GM18951 (cell line): Measurements from ENCODE around the gene KCTD2.
A peak's percentile ranks its signal among the peaks of the same experiment; 100 is the strongest.
"Not testable (repeated sequence)": the region's sequence is repeated elsewhere in the genome, so short reads cannot be mapped to it uniquely, and the experiment has no call there.

Source experiments
- POLR2A ChIP-seq: IDR thresholded peaks from 4 replicates; pipeline ENCODE4 v1.6.1; 2011; ENCODE audit warnings: mild to moderate bottlenecking; ENCODE audit not compliant: insufficient read length, insufficient read depth; ENCODE audit errors: extremely low read depth
- in situ Hi-C: fragments of 300-500 bp; cut with MboI; formaldehyde crosslinking; loops from one replicate; pipeline ENCODE4 v1.12.0; 2022; ENCODE audit warnings: low sequenced_read_pairs, mixed read lengths, inconsistent platforms; ENCODE audit not compliant: unreplicated experiment

KCTD2 gene

DNA sequence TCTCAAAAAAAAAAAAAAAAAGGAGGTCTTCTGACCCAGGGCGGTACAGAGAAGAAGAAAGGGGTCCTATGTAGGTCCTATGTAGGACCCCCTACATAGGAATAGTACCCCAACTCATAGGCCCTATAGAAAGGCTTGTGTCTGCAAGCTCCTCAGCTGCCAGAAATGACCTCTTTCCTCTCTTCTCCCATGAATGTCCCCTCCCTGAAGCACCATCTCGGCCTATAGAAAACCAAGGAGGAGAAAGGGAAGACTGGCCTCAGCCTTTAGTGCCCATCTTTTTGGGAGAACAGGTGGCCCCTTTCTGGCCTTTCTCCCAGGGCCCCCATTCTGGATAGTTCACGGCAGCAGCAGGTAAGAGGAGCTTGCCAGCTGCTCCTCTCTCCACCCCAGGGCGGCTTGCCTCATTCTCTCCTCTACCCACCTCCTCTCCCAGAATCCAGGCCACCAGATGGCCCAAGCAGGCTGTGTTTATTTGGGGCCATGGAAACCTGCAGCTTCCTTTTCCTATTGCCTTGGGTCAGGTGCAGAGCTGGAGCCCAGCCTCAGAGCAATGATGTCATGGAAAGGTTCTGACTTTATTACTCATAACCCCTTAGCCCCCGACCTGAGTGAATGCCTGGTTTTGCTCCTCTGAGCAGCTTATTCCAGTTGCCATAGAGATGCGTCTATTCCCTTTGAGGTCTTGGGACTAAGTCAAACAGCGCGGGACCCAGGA is 36.2 kb upstream of the KCTD2 start:
- in situ Hi-C loops, result no loop called here
- TF ChIP-seq POLR2A, result no peak

DNA sequence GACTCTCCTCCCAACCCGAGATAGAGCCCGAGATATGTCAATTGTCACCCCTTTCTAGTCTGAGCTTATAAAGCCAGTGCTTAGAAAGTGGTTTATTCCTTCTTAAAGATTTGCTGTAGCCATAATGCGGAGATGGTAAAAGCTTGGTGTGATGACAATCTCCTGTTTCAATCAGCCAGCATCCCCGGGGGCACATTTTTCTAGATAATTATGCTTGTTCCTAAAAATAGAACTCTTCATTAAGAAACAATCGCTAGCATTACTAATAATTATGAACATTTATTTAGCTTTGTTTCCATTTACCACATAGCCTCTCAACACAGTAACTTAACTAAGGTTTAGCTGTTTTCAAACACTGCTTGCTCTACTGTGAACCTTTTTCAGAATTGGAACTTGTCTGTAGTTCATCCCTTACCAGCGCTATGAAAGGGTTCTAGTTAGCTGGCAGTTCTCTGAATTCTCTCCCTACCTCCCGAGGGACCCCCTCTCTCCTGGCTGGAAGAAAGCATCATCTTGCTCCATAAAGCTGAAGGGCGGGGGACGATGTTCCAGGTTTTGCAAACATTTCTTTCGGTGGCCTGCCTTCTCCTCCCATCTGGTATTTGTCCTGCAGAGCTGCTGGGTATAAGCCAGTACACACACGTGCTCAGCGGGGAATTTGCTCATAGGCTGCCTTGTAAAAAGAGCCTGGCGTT is 35.5 kb upstream of the KCTD2 start:
- TF ChIP-seq POLR2A, result no peak
- in situ Hi-C loops, result no loop called here

DNA sequence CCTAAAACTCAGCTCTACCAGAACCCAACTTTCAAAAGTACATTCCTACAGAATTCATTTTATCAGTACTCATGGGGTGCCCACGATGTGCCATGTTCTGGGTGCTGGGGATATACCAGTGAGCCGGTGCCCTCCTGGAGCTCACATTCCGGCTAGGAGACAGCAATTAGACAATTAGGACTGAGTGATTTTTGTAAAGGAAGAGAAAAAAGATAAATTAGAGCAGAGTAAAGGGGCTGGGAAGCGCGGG is 35.0 kb upstream of the KCTD2 start:
- in situ Hi-C loops, result no loop called here
- TF ChIP-seq POLR2A, result no peak

DNA sequence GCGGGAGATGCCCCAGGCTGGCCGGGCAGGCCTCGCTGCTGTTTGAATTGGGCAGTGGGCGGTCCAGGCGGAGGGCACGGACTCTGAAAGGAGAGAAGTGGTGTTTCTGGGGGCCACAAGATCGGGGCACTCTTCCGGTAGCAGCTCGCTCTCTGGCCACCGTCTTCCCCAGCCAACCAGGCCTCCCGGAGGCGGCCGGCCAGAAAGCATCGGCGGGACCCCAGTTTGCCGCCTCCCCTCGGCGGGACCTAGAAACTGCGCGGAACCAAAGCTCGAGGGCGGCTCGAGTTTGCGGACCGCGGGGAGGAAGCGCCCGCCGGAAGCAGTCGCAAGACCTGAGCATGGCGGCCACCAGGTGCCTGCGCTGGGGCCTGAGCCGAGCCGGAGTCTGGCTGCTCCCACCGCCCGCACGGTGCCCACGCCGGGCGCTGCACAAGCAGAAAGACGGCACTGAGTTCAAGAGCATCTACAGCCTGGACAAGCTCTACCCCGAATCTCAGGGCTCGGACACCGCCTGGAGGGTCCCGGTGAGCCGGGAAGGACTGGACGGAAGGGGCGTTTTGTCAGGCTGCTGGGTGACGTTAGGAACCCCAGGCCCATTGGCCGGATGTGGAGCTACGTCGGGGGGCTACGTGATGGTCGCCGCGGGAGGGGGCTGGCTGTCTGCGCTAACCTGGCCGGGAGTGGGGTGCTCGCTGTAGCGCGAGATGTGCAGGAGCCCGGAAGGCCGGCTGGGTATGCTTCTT is 34.5 kb upstream of the KCTD2 start, which contains the start of gene MRPL58:
MRPL58 (plus strand) TSS at position 325 of the 746 bp plus-strand sequence; CDS start at position 342, 17 bp downstream.
- peak; percentile 87 for TF ChIP-seq POLR2A
- in situ Hi-C loops, result no loop called here

DNA sequence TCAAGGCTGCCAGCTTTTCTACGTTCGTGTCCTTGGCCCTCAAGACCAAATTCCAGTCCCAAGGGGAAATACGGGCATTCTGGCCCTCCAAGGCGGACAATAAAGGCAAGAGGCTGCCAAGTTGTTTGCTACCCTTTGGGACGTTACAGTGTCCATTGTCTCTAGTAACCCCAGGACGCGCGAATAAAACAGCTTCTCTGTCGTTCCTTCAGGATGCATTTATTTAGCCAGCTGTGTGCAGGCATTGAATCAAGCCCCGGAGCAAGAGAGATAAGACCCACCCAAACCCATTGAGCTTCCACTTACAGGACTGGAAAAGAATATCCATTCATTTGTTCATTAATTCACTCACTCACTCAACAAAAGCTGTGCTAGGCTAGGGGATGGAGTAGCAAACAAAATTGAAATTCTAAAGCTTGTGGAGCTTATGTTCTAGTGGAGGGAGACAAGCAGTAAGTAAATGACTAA is 33.9 kb upstream of the KCTD2 start:
- no peak for TF ChIP-seq POLR2A
- in situ Hi-C loops, result no loop called here

DNA sequence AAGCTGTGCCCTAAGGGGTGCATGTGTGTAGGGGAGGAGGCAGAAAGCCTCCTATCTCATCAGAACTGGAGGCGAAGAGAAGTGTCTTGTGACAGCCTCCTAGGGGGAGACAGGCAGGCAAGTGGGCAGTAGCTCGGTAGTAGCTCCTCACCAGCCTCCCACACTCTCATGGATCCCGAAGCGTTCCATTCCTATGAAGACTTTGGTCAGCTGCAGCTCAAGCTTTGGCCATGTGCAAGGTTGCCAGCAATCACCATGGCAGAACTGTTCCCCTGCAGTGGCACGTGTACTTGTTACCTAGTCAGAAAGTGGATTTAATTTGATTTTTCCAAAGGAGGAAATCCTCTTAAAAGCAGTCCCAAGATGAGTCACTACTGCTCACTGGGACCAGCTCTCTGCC is 27.9 kb upstream of the KCTD2 start:
- in situ Hi-C loops, result no loop called here
- TF ChIP-seq POLR2A, result no peak

DNA sequence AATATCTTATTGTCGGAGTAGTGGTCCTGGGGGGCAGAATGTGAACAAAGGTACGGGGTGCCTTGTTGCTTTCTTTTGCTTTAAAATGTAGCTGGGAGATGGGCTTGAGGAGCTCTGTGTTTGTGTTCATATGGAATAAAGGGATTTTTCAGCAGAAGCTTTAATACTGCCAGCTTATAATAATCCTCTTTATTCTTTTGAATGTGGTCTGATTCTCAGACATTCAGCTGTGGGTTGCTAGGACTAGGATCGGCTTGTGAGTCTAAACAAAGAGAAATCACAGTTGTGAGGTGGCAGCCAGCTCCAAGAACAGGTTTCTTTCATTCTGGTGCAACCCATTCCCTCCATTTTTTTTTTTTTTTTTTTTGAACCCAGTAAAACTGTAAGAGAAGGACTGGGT is 27.3 kb upstream of the KCTD2 start:
- no peak for TF ChIP-seq POLR2A
- in situ Hi-C loops, result no loop called here

DNA sequence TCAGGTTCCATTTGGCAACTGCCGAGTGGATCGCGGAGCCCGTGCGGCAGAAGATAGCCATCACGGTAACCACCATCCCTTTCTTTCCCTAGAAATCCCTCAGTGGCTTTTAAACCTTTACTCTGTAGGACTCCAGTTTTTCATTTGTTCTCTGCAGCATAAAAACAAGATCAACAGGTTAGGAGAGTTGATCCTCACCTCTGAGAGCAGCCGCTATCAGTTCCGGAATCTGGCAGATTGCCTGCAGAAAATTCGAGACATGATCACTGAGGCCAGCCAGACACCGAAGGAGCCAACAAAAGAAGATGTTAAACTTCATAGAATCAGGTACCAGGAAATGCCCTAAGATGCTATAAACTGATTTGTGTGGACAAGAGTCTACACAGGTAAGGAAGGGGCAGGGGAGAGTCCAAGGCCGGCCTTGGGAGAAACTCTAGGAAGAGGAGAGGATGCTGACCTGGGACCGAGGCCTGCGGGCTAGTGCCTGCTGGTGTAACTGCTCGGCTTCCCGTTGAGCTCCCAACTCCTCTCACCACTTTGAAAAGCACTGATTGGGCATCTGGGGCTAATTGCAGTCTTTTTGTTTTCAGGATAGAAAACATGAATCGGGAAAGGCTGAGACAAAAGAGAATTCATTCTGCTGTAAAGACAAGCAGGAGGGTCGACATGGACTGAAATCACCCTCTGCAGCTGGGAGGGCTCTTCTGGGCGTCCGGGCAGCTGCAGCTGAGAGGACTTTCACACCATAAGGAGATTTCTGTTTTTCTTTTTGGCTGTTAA is 26.5 kb upstream of the KCTD2 start:
- no peak for TF ChIP-seq POLR2A
- in situ Hi-C loops, result no loop called here

DNA sequence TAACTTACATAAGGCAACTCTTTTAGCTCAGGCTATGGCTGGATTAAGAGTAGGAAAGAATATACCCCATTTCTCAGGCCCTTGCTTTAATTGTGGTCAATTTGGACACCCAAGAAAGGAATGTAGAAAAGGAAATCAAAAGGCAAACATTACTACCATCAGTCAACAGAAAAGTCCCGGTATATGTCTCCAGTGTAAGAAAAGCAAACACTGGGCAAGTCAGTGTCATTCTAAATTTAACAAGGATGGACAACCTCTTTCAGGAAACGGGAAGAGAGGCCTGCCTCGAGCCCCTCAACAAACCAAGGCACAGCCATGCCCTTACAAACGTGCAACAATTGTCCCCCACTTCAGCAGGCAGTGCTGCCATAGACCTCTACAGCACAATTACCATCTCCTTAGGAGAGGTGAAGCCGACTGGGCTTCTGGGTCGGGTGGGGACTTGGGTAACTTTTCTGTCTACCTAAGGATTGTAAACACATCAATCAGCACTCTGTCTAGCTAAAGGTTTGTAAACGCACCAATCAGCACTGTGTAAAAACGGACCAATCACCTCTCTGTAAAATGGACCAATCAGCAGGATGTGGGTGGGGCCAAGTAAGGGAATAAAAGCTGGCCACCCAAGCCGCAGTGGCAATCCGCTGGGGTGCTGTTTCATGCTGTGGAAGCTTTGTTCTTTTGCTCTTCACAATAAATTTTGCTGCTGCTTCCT is 22.2 kb upstream of the KCTD2 start:
- in situ Hi-C loops, result no loop called here
- TF ChIP-seq POLR2A, result no peak

DNA sequence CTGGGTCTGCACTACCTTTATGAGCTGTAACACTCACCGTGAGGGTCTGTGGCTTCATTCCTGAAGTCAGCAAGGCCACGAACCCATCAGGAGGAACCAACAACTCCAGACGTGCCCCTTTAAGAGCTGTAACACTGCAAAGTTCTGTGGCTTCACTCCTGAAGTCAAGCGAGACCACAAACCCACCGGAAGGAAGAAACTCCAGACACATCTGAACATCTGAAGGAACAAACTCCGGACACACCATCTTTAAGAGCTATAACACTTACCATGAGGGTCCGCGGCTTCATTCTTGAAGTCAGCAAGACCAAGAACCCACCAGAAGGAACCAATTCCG is 21.7 kb upstream of the KCTD2 start:
- in situ Hi-C loops, result not testable (repeated sequence)

DNA sequence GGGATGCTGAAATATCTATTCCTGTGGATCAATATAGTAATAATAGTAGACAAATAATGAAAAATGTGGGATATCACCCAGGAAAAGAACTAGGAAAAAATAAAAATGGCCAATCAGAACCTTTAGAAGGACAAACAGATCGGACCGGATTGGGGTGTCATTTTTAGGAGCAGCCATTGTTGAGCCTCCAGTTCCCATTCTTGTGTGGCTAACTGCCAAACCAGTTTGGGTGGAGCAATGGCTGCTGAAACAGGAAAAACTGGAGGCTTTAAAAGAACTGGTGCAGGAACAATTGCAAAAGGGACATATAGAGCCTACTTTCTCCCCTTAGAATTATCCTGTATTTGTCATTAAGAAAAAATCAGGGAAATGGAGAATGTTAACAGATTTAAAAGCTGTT is 20.4 kb upstream of the KCTD2 start:
- in situ Hi-C loops, result not testable (repeated sequence)

DNA sequence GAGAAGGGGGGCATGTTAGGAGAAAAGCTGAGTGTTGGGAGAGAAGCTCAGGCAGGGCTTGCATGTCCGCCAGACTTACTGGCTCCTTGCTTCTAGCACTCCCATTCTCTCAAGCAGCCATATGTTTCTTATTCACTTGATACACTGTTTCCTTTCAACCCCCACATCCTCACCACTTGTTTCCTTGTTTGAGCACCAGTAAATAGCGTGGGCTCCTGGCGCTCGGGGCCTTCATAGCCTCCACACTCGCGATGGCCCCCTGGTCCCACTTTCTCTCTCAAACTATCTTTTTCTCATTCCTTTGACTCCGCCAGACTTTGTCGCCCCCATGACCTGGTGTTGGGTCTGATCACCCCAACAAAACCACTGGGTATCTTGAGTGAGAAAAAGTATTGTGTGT is 16.9 kb upstream of the KCTD2 start:
- in situ Hi-C loops, result no loop called here

More for the DNA sequence above, 16.9 kb upstream of the KCTD2 start:
- TF ChIP-seq POLR2A, result no peak
